ENCODE measurements around the gene MAPK1IP1L.

DNA sequence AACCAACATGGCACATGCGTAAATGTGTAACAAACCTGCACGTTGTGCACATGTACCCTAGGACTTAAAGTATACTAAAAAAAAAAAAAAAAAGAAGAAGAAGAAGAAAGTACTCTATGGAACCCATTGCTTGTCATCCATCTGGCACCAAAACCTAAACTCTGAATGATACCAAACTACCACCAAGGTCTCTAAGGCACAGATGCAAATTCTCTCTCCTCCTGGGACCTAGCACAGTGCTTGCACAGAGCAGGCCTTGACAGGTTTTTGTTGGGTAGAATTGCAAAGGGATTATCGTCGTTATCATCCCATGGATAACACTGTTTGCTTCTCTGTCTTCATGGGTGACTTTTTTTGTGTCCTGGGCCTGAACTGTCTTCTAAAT lies 64.4 kb downstream of the MAPK1IP1L start:
- no peak for TF ChIP-seq POLR2A (IDR thresholded peaks at IDR 0.05)
- TF ChIP-seq, protein P1, sequence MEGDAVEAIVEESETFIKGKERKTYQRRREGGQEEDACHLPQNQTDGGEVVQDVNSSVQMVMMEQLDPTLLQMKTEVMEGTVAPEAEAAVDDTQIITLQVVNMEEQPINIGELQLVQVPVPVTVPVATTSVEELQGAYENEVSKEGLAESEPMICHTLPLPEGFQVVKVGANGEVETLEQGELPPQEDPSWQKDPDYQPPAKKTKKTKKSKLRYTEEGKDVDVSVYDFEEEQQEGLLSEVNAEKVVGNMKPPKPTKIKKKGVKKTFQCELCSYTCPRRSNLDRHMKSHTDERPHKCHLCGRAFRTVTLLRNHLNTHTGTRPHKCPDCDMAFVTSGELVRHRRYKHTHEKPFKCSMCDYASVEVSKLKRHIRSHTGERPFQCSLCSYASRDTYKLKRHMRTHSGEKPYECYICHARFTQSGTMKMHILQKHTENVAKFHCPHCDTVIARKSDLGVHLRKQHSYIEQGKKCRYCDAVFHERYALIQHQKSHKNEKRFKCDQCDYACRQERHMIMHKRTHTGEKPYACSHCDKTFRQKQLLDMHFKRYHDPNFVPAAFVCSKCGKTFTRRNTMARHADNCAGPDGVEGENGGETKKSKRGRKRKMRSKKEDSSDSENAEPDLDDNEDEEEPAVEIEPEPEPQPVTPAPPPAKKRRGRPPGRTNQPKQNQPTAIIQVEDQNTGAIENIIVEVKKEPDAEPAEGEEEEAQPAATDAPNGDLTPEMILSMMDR (IDR thresholded peaks at IDR 0.05 in 4 of 5, conservative IDR thresholded peaks at IDR 0.05 in 1 of 5), result no peak

Measured in gastrocnemius medialis (tissue), 4 donors.